Ovary (tissue), 9 donors: ENCODE results near the gene BTRC. TPM values are rescaled to one million over a fixed set of nuclear protein-coding genes. Genes with fewer than 3 reads are reported as not detected.
"Not testable (repeated sequence)": the region's sequence is repeated elsewhere in the genome, so short reads cannot be mapped to it uniquely, and the experiment has no call there.

Experiments used
- DNase-seq, 5 donors: peaks; one replicate each; pipeline ENCODE4 v3.0.0-alpha.2; 2019 to 2020
- H3K27ac ChIP-seq, 2 donors: fragments of 200-600 bp; one replicate each; pipeline versions ENCODE4 v1.5.1 to v1.8.0; 2019 to 2022
- H3K27me3 ChIP-seq: fragments of 200-600 bp; one replicate; pipeline ENCODE4 v1.8.0; 2022
- H3K36me3 ChIP-seq: fragments of 200-600 bp; sonication (generic); one replicate; pipeline ENCODE4 v1.5.1; 2019
- H3K4me1 ChIP-seq: one replicate; pipeline ENCODE4 v1.8.1; 2013; ENCODE audit warnings: mild to moderate bottlenecking, moderate library complexity; ENCODE audit not compliant: insufficient read depth
- H3K4me3 ChIP-seq: fragments of 200-600 bp; sonication (generic); one replicate; pipeline ENCODE4 v1.5.1; 2017
- H3K9me3 ChIP-seq, 2 donors: fragments of 200-600 bp in 1 of 2; sonication (generic) in 1 of 2; one replicate each; pipeline versions ENCODE4 v1.5.1 to v1.8.1; 2013 to 2019; ENCODE audit warnings: mild to moderate bottlenecking in 1 of 2, moderate library complexity in 1 of 2
- EP300 ChIP-seq: sonication (generic); formaldehyde crosslinking; IDR thresholded peaks from one replicate; pipeline ENCODE4 v1.6.1; 2017; ENCODE audit warnings: antibody characterized with exemption
- POLR2A ChIP-seq: fragments of 450-650 bp; IDR thresholded peaks from one replicate; pipeline ENCODE4 v1.6.1; 2017; ENCODE audit warnings: antibody characterized with exemption, mild to moderate bottlenecking, moderate library complexity
- WGBS, 3 donors: extraction: QIAGEN DNeasy Blood & Tissue Kit in 1 of 3; methylation state at CpG; one replicate each; pipeline versions ENCODE4 v1.1.5 to v1.1.7; 2013 to 2017; 5-methylcytosine and 5-hydroxymethylcytosine counted together
- intact Hi-C, 4 donors: fragments of 100-400 bp; cut with DNase I; formaldehyde crosslinking; loops; one replicate each; pipeline versions ENCODE4 v1.11.0 to v1.15.1; 2022 to 2023
- polyA plus RNA-seq, 2 donors: library from polyadenylated mRNA; stranded (reverse); fragments of 200-250 nt in 1 of 2; fragments of 350-450 nt in 1 of 2; fragmentation: Illumina TruSeq in 1 of 2; extraction: RNeasy Lipid Tissue Mini Kit (QIAGEN cat#74804) in 1 of 2; gene quantifications; one replicate each; pipeline ENCODE4 v1.2.3, GENCODE V29; 2013 to 2014
- total RNA-seq, 7 donors: library from RNA; depleted of rRNA in 2 of 7; stranded (reverse); fragments of >200 nt in 2 of 7; fragmentation: NEBNext Ultra II Directional in 3 of 7; extraction: Animal tissue kit (Norgen Biotek cat#: 25700) in 3 of 7; gene quantifications; one replicate each; pipeline versions ENCODE4 v1.1.0 to v1.2.4, GENCODE V29; 2016 to 2023
- TF ChIP-seq, protein P1 (sequence below), 3 donors: fragments of 450-650 bp in 2 of 3; fragments of 200-600 bp in 1 of 3; IDR thresholded peaks; one replicate each; pipeline versions ENCODE4 v1.5.1 to v1.8.0; 2016 to 2022; ENCODE audit warnings: antibody characterized with exemption in 3 of 3, mild to moderate bottlenecking in 1 of 3
- donor health status: DM: no; HTN: no; CAD: no; lungs with moderate emphysema.
- donor health status: DM: no; HTN: no; CAD: no.
- donor health status: Bipolar disorder and iron deficiency.
- donor health status: DM: yes; HTN: yes; CAD: no.
- donor health status: DM: no; HTN: no; CAD: no.
- donor health status: DM: yes; HTN: yes; CAD: no.

BTRC gene
- total and polyA plus RNA-seq, 9 donors: 7.2 to 31.4 (median 26.2) TPM

GRCh38 chr10:101587725-101588653, 234.0 kb downstream of the BTRC start, which contains the start of the genes DPCD and POLL:
DPCD (plus strand) TSS chr10:101588321; CDS start chr10:101588337, 16 bp downstream.
POLL (minus strand) TSS chr10:101588257; CDS start chr10:101587360, 897 bp downstream.
- 0 to 1% (median 1%) methylated on average over 50 of the region's 50 CpGs for WGBS, 3 donors
- no peak within 1 kb of the TSS for H3K27ac ChIP-seq
- TF ChIP-seq, protein P1, sequence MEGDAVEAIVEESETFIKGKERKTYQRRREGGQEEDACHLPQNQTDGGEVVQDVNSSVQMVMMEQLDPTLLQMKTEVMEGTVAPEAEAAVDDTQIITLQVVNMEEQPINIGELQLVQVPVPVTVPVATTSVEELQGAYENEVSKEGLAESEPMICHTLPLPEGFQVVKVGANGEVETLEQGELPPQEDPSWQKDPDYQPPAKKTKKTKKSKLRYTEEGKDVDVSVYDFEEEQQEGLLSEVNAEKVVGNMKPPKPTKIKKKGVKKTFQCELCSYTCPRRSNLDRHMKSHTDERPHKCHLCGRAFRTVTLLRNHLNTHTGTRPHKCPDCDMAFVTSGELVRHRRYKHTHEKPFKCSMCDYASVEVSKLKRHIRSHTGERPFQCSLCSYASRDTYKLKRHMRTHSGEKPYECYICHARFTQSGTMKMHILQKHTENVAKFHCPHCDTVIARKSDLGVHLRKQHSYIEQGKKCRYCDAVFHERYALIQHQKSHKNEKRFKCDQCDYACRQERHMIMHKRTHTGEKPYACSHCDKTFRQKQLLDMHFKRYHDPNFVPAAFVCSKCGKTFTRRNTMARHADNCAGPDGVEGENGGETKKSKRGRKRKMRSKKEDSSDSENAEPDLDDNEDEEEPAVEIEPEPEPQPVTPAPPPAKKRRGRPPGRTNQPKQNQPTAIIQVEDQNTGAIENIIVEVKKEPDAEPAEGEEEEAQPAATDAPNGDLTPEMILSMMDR (IDR thresholded peaks at IDR 0.05): no peak
- TF ChIP-seq EP300 (no peak), POLR2A (peak; percentile 27)
- no peaks in the 10 kb centered on the region for H3K36me3 ChIP-seq
- no peaks in the 10 kb centered on the region for H3K9me3 ChIP-seq
- peak within 1 kb of the TSS; percentile 56 for H3K4me3 ChIP-seq
- intact Hi-C loops: no loop called here
- no peaks in the 10 kb centered on the region for H3K27me3 ChIP-seq
- DNase-seq: peak; percentile 96 to 99 (median 98)
- H3K4me1 ChIP-seq: peaks cover 15% of the 10 kb centered on the region

GRCh38 chr10:101588879-101589278, 234.9 kb downstream of the BTRC start:
- Histone ChIP-seq H3K4me3 (peak overlapping the region; percentile 56), H3K4me1 (peaks cover 15% of the 10 kb centered on the region), H3K27ac (no peak overlapping the region), H3K27me3 (no peaks in the 10 kb centered on the region), H3K36me3 (no peaks in the 10 kb centered on the region), H3K9me3 (no peaks in the 10 kb centered on the region)
- 36 to 50% (median 39%) methylated on average over 5 of the region's 5 CpGs for WGBS, 3 donors
- DNase-seq: no peak
- TF ChIP-seq, protein P1 (IDR thresholded peaks at IDR 0.05): no peak
- TF ChIP-seq POLR2A (no peak), EP300 (no peak)
- intact Hi-C loops: no loop called here

DNA sequence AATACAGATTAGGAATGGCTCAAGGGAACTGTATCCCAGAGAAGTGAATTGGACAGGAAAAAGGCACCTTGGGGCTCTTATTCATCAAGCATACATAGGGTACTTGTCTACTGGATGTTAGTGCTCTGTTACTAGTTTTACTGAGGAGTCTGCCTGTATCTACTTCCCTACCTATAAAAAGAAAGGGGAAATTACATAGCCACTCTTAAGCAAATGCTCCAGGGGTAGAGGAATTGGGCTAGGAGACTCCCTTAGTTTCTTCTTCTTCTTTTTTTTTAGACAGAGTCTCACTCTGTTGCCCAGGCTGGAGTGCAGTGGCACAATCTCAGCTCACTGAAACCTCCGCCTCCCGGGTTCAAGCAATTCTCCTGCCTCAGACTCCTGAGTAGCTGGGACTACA, 239.4 kb downstream of the BTRC start:
- H3K9me3 ChIP-seq, H3K27ac ChIP-seq, H3K27me3 ChIP-seq, DNase-seq, H3K36me3 ChIP-seq, intact Hi-C loops, H3K4me1 ChIP-seq, H3K4me3 ChIP-seq: not testable (repeated sequence)
- WGBS, 3 donors: 68 to 100% (median 74%) methylated on average over 2 of the region's 2 CpGs

GRCh38 chr10:101595591-101596433, 241.8 kb downstream of the BTRC start:
- Histone ChIP-seq H3K4me3 (no peak overlapping the region), H3K27me3 (no peaks in the 10 kb centered on the region), H3K9me3 (no peaks in the 10 kb centered on the region), H3K36me3 (no peaks in the 10 kb centered on the region), H3K4me1 (no peaks in the 10 kb centered on the region), H3K27ac (no peak overlapping the region)
- intact Hi-C loops: no loop called here
- no peak for DNase-seq
- no peak for TF ChIP-seq POLR2A
- TF ChIP-seq, protein P1 (IDR thresholded peaks at IDR 0.05): no peak
- TF ChIP-seq EP300: no peak
- WGBS, 3 donors: 63 to 71% (median 69%) methylated on average over 13 of the region's 13 CpGs
